WTC11 (cell line): ENCODE results near the gene KRT79. TPM values are rescaled to one million over a fixed set of nuclear protein-coding genes. Genes with fewer than 3 reads are reported as not detected.
A peak's percentile ranks its signal among the peaks of the same experiment; 100 is the strongest.

Source experiments
- ATAC-seq: fragments of 200-7000 bp; cut with Tn5 transposase; 2 replicates; pipeline ENCODE4 v1.10.0; 2021; ENCODE audit warnings: mild to moderate bottlenecking, moderate library complexity
- CTCF ChIA-PET: fragments of 300-600 bp; sonication (Branson Sonifier 250); formaldehyde crosslinking; loops from one replicate; lab custom pipeline; 2021; ENCODE audit warnings: antibody characterized with exemption; lab: Charles Lee
- POLR2A ChIA-PET: fragments of 350-600 bp; sonication (Branson Sonifier 250); formaldehyde crosslinking; loops from one replicate; lab custom pipeline; 2021; ENCODE audit warnings: antibody characterized with exemption; lab: Charles Lee
- DNase-seq: peaks from one replicate; pipeline ENCODE4 v3.0.0; 2021; ENCODE audit warnings: low spot score
- H3K27ac Mint-ChIP-seq: 2 replicates; pipeline ENCODE4 v1.8.0; 2021; ENCODE audit warnings: mixed read lengths
- H3K27me3 Mint-ChIP-seq: 2 replicates; pipeline ENCODE4 v1.8.0; 2021; ENCODE audit warnings: low read depth, mild to moderate bottlenecking, moderate library complexity, mixed read lengths
- H3K36me3 Mint-ChIP-seq: 2 replicates; pipeline ENCODE4 v1.8.0; 2021; ENCODE audit warnings: mixed read lengths
- H3K4me1 Mint-ChIP-seq: 2 replicates; pipeline ENCODE4 v1.8.0; 2022; ENCODE audit warnings: mixed read lengths
- H3K4me3 Mint-ChIP-seq: 2 replicates; pipeline ENCODE4 v1.8.0; 2021; ENCODE audit warnings: mild to moderate bottlenecking, moderate library complexity, mixed read lengths
- H3K9me3 Mint-ChIP-seq: 2 replicates; pipeline ENCODE4 v1.8.0; 2021; ENCODE audit warnings: mixed read lengths
- ARID4B ChIP-seq: sonication (generic); formaldehyde crosslinking; IDR thresholded peaks from 2 replicates; pipeline ENCODE4 v1.8.0; 2023; ENCODE audit warnings: missing genetic modification reagents, mild to moderate bottlenecking, borderline replicate concordance
- CREB1 ChIP-seq: sonication (generic); formaldehyde crosslinking; IDR thresholded peaks from 2 replicates; pipeline ENCODE4 v1.8.0; 2023; ENCODE audit warnings: mild to moderate bottlenecking, missing genetic modification reagents
- E2F1 ChIP-seq: sonication (generic); formaldehyde crosslinking; IDR thresholded peaks from 2 replicates; pipeline ENCODE4 v1.8.0; 2022; ENCODE audit warnings: mild to moderate bottlenecking, missing genetic modification reagents
- ETV6 ChIP-seq: sonication (generic); formaldehyde crosslinking; IDR thresholded peaks from 2 replicates; pipeline ENCODE4 v1.8.1; 2022; ENCODE audit warnings: mild to moderate bottlenecking, missing genetic modification reagents
- FOXJ3 ChIP-seq: sonication (generic); formaldehyde crosslinking; IDR thresholded peaks from 2 replicates; pipeline ENCODE4 v1.9.0; 2021; ENCODE audit warnings: missing genetic modification reagents, mild to moderate bottlenecking, borderline replicate concordance
- GRHL2 ChIP-seq: fragments of 250-450 bp; sonication (Bioruptor Pico); IDR thresholded peaks from 2 replicates; pipeline ENCODE4 v1.8.0; 2022; ENCODE audit warnings: mild to moderate bottlenecking, moderate library complexity; ENCODE audit not compliant: insufficient replicate concordance, severe bottlenecking
- IRF1 ChIP-seq: sonication (generic); formaldehyde crosslinking; IDR thresholded peaks from 2 replicates; pipeline ENCODE4 v1.8.0; 2023; ENCODE audit warnings: missing genetic modification reagents
- JUN ChIP-seq: sonication (generic); formaldehyde crosslinking; IDR thresholded peaks from 2 replicates; pipeline ENCODE4 v1.8.0; 2023; ENCODE audit warnings: mild to moderate bottlenecking, missing genetic modification reagents
- OVOL2 ChIP-seq: fragments of 250-450 bp; sonication (Bioruptor Pico); IDR thresholded peaks from 2 replicates; pipeline ENCODE4 v1.9.0; 2021; ENCODE audit warnings: mild to moderate bottlenecking, borderline replicate concordance
- PRRX2 ChIP-seq: fragments of 250-450 bp; sonication (Bioruptor Pico); IDR thresholded peaks from 2 replicates; pipeline ENCODE4 v1.8.0; 2021; ENCODE audit warnings: mild to moderate bottlenecking
- RELA ChIP-seq: sonication (generic); formaldehyde crosslinking; IDR thresholded peaks from 2 replicates; pipeline ENCODE4 v1.8.1; 2022; ENCODE audit warnings: missing genetic modification reagents, mild to moderate bottlenecking, borderline replicate concordance
- RORB ChIP-seq: fragments of 250-450 bp; sonication (Bioruptor Pico); IDR thresholded peaks from 2 replicates; pipeline ENCODE4 v1.9.0; 2021; ENCODE audit warnings: mild to moderate bottlenecking
- SP1 ChIP-seq: sonication (generic); formaldehyde crosslinking; conservative IDR thresholded peaks from 2 replicates; pipeline ENCODE4 v1.8.1; 2022; ENCODE audit warnings: missing genetic modification reagents
- STAT6 ChIP-seq: sonication (generic); formaldehyde crosslinking; conservative IDR thresholded peaks from 2 replicates; pipeline ENCODE4 v1.8.1; 2023; ENCODE audit warnings: mild to moderate bottlenecking, low read depth, missing genetic modification reagents, moderate library complexity
- TP53 ChIP-seq: sonication (generic); formaldehyde crosslinking; IDR thresholded peaks from 2 replicates; pipeline ENCODE4 v1.8.1; 2023; ENCODE audit warnings: mild to moderate bottlenecking, missing genetic modification reagents
- total RNA-seq: library from RNA; stranded (reverse); gene quantifications from 3 replicates; pipeline ENCODE4 v1.2.3, GENCODE V29; 2021
- TF ChIP-seq, protein P1 (sequence below): sonication (generic); formaldehyde crosslinking; IDR thresholded peaks from 2 replicates; pipeline ENCODE4 v1.8.1; 2023; ENCODE audit warnings: mild to moderate bottlenecking, missing genetic modification reagents
- TF ChIP-seq, protein P2 (sequence below): fragments of 250-450 bp; sonication (Bioruptor Pico); IDR thresholded peaks from 2 replicates; pipeline ENCODE4 v1.8.0; 2021; ENCODE audit warnings: mild to moderate bottlenecking

The KRT79 gene
- total RNA-seq, 1 experiment from 2014 or later: not detected

GRCh38 chr12:52873513-52873831 lies 39.4 kb upstream of the KRT79 start (continued):
- TF ChIP-seq, protein P1, sequence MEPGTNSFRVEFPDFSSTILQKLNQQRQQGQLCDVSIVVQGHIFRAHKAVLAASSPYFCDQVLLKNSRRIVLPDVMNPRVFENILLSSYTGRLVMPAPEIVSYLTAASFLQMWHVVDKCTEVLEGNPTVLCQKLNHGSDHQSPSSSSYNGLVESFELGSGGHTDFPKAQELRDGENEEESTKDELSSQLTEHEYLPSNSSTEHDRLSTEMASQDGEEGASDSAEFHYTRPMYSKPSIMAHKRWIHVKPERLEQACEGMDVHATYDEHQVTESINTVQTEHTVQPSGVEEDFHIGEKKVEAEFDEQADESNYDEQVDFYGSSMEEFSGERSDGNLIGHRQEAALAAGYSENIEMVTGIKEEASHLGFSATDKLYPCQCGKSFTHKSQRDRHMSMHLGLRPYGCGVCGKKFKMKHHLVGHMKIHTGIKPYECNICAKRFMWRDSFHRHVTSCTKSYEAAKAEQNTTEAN (CRISPR knock-in tag): no peak
- TF ChIP-seq RORB (CRISPR knock-in tag): no peak
- TF ChIP-seq, all 79 proteins: peak for 0

GRCh38 chr12:52872644-52873389 lies 38.7 kb upstream of the KRT79 start:
- H3K4me1 Mint-ChIP-seq: peaks cover 16% of the 10 kb centered on the region
- peak overlapping the region; percentile 64 for H3K4me3 Mint-ChIP-seq
- H3K36me3 Mint-ChIP-seq: no peaks in the 10 kb centered on the region
- peaks cover 26% of the 10 kb centered on the region for H3K27me3 Mint-ChIP-seq
- ATAC-seq (no peak), DNase-seq (no peak)
- H3K27ac Mint-ChIP-seq: no peak overlapping the region
- H3K9me3 Mint-ChIP-seq: no peaks in the 10 kb centered on the region
- POLR2A ChIA-PET: no interaction called here
- TF ChIP-seq CREB1 (CRISPR knock-in tag) (no peak), PRRX2 (CRISPR knock-in tag) (no peak), E2F1 (CRISPR knock-in tag) (no peak), FOXJ3 (CRISPR knock-in tag) (no peak), ARID4B (CRISPR knock-in tag) (no peak), IRF1 (no peak), RELA (CRISPR knock-in tag) (no peak), ETV6 (CRISPR knock-in tag) (no peak), TP53 (CRISPR knock-in tag) (no peak), OVOL2 (CRISPR knock-in tag) (no peak), SP1 (CRISPR knock-in tag) (no peak), JUN (CRISPR knock-in tag) (no peak), STAT6 (CRISPR knock-in tag) (no peak), GRHL2 (CRISPR knock-in tag) (no peak)
- TF ChIP-seq, protein P2, sequence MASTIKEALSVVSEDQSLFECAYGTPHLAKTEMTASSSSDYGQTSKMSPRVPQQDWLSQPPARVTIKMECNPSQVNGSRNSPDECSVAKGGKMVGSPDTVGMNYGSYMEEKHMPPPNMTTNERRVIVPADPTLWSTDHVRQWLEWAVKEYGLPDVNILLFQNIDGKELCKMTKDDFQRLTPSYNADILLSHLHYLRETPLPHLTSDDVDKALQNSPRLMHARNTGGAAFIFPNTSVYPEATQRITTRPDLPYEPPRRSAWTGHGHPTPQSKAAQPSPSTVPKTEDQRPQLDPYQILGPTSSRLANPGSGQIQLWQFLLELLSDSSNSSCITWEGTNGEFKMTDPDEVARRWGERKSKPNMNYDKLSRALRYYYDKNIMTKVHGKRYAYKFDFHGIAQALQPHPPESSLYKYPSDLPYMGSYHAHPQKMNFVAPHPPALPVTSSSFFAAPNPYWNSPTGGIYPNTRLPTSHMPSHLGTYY (CRISPR knock-in tag): no peak
- CTCF ChIA-PET: interaction anchor here (1.0 to 2.9 kb wide), 5 partner anchors 108 to 651 kb away, joined by 3 to 12 read pairs (median 3); no protein-coding TSS in a partner anchor
